NT2/D1 (cell line): Measurements from ENCODE around the gene PANX2.

ENCODE experiments used
- SUZ12 ChIP-seq: IDR thresholded peaks from 2 replicates; pipeline ENCODE4 v1.6.1; 2011; ENCODE audit not compliant: insufficient read length, insufficient read depth; ENCODE audit errors: extremely low read depth
- ZNF274 ChIP-seq: IDR thresholded peaks from 2 replicates; pipeline ENCODE4 v1.6.1; 2011; ENCODE audit warnings: mild to moderate bottlenecking, low read depth, low read length

GRCh38 chr22:50157709-50158375, 12.7 kb upstream of the PANX2 start:
- TF ChIP-seq ZNF274 (no peak), SUZ12 (no peak)
